HG03342 (cell line): ENCODE data around the gene RPN2.

Experiments used
- ATAC-seq: cut with Tn5 transposase; IDR thresholded peaks from one replicate; pipeline ENCODE4 v1.9.1; 2021; ENCODE audit warnings: mild to moderate bottlenecking, moderate library complexity; ENCODE audit not compliant: unreplicated experiment

Gene RPN2

GRCh38 chr20:37179683-37180524 lies 774 bp downstream of the RPN2 start:
- ATAC-seq = no peak

DNA sequence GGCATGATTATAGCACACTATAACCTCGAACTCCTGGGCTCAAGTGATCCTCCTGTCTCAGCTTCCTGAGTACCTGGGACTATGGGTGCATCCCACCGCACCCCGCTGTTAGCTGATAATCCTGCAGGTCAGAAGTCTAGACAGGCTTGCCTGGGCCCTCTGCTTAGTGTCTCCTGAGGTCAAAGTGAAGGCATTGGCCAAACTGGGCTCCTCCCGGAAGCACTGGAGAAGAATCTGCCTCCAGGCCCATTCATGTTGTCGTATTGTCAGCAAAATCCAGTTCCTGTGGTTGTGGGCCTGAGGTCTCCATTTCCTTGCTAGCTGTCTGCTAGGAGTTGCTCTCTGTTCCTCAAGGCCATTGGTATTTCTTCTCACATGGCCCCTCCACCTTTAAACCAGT lies 6.6 kb downstream of the RPN2 start:
- ATAC-seq = no peak

- ATAC-seq = no peak
Measured at GRCh38 chr20:37188787-37189186, 9.7 kb downstream of the RPN2 start.

DNA sequence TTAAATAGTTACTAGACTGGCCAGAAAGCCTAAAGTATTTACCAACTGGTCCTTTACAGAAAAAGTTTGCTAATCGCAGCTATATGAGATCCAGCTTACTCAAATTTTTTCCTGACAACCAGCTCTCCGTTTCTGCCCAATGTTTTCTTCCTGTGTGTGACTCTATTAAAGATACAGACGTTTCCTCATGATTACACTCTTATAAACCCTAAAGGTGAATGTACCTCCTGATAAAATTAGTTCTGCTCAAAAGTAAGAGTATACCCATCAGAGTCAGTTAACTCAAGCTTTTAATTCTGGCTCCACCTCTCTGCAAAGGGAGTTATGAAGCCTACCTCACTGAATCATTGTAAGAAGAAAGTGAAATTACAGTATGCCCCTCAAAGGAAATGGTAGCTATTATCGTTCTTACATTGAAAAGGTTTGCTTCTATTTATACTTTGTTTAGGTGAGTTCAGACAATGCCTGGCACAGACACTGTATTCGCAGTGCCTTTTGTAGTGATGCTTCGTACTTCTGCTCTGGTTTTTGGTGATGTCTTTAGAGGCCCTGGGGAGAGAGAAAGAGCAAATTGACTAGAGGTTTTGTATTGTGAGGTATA lies 10.4 kb downstream of the RPN2 start:
- ATAC-seq = no peak

GRCh38 chr20:37190354-37191112 lies 11.4 kb downstream of the RPN2 start:
- no peak for ATAC-seq

DNA sequence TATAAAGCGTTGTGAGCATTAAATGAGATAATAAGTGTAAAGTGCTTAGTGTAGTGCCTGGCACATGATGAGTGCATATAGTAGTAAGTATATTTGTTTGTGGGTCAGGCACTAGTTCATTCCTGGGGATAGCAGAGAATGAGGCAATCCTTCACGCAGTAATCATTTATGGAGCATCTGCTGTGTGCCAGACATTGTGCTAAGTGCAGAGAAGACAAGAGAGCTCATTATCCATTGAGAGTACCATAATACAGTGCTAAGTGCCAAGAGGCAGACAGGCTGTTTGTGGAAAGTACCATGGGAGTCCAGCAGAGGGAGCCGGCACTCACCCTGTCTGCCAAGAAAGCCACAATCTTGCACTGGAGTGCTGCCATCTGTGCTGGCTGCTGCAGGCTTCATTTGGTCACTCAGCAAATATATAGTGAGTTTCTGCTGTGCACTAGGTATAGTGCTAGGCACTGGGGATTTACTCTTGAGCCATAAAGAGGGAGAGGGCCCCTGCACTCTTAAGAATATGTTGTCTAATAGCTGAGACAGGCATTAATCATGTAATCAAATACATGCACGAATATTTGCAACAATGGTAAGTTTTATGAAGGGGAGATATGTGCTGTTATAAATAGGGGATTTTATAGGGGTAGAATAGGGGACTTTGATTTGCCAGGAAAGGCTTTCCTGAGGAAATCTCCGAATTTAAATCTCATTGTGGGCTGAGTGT lies 13.2 kb downstream of the RPN2 start:
- ATAC-seq = no peak

GRCh38 chr20:37193226-37193625 lies 14.1 kb downstream of the RPN2 start:
- no peak for ATAC-seq

DNA sequence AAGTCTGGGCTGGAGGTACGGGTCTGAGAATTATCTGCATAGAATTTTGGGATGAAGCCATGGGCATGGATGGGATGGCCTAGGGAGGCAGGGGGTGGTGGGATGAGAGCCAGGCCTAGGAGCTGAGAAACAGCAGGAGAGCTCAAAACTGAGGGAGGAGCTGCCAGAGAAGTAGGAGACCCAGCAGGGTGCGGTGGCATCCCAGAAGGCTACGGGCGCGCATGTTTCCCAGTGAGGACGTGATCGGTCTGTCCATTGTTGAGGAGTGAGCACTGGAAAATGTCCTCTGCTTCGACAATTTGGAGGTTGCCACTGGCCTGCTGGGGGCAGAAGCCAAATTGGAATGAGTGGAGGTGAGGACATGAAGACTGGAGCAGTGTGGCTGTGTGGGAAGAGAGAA lies 14.7 kb downstream of the RPN2 start:
- no peak for ATAC-seq

- no peak for ATAC-seq
Measured at GRCh38 chr20:37194621-37195417, 15.7 kb downstream of the RPN2 start.

- no peak for ATAC-seq
Measured at GRCh38 chr20:37198932-37199660, 20.0 kb downstream of the RPN2 start.

- no peak for ATAC-seq
Measured at GRCh38 chr20:37200376-37200775, 21.2 kb downstream of the RPN2 start.

GRCh38 chr20:37200926-37201826 lies 22.0 kb downstream of the RPN2 start:
- ATAC-seq = no peak

DNA sequence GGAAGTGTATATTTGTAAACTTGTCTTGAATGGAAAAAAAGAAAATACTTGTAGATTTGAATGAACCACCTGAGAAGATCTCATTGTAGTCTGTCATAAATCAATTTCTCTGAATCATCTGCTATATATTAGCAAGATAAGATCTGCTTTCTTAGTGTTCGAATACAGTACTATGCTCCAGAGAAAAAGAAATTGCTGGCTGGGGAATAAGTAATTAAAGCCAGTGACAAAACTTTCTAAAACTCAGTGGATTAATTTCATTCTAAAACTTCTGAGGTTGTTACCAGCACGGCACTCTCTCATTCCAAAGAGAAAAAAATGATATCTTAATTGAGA lies 22.7 kb downstream of the RPN2 start:
- ATAC-seq = no peak

DNA sequence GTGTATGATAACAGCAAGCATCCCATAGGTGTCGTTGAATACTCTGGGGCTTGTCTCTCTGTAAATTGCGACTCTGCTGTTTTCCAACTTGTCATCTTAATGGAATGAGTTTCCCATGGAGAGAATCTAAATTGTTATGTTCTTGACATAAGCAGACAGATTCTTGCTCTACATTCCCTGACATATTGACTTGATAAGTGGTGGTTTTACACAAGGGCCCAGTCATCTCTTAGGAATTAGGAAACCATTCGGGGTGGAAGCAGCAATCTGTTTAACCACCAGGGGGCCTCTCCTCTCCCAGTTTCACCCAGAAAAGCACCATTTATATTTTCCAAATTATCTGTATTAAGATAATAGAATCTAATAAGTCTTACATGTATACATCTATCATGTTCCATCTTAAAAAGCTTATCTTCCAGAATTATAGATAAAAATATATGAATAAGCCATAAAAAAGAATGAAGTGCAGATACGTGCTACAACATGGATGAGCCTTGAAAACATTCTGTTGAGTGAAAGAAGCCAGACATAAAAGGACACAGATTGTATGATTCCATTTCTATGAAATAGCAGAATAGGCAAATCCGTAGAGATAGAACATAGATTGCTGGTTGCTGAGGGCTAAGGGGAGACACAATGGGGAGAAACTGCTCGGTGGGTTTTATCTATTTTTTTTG lies 23.3 kb downstream of the RPN2 start:
- no peak for ATAC-seq

GRCh38 chr20:37204056-37204455 lies 24.9 kb downstream of the RPN2 start:
- ATAC-seq = no peak

DNA sequence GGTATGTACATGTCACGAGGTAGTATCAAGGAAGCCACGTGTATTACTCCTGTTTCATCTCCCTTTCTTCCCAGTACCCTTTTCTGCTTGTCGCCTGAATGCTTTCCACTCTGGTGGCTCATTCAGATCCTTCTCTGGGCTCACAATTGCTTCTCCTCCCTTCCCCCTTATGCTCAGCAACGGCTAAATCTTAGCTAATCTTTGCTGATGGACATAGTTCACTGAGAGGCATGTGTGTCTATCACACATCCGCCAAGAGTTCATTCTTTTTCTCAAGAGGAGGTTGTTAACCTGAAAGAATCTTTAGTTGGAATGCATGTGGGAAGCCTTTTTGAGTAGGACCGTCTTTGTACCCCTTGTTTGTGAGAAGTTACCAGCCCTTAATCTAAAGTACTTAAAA lies 26.0 kb downstream of the RPN2 start:
- ATAC-seq = no peak

- no peak for ATAC-seq
Measured at GRCh38 chr20:37205794-37206193, 26.7 kb downstream of the RPN2 start.

DNA sequence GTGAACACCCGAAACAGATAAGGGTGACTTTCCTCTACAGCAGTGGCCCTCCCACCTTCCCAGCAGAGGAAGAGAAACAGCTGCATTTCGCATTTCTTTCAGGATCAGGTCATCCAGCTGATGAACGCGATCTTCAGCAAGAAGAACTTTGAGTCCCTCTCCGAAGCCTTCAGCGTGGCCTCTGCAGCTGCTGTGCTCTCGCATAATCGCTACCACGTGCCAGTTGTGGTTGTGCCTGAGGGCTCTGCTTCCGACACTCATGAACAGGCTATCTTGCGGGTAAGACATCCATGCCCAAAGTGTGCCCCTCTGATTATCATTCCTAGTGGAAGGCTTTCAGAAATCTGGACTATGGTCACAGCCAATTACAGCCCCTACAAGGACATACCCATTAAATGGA lies 28.0 kb downstream of the RPN2 start:
- no peak for ATAC-seq
